ENCODE measurements around the gene GUK1. TPM values are rescaled to one million over a fixed set of nuclear protein-coding genes. Genes with fewer than 3 reads are reported as not detected.

GUK1 gene
- total and polyA plus RNA-seq, 2 donors (not counting 1 experiment from before 2014, with no cell fraction given), result 125 to 356 TPM

DNA sequence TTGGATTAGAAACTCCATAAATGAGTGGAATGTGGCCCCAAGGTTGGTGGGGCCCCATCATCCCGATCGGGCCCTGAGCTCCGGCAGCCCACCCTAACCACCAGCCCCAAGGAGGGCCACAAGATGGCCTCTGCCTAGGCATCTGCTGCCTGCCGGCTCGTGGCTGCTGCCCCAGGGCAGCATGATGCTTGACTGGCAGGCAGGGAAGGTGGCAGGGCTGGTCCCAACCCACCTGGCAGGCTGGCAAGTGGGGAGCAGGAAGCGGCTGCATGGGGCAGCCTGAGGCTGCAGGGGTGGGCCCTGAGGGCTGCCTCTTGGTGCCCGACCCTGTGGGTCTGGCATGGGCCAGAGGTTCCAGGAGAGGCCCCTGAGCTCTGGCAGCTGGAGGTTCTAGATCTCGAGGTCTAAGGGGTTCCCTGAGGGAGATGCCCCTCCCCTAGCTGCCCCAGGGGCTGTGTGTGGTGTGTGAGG is 8.9 kb downstream of the GUK1 start:
- H3K4me3 ChIP-seq (ENCODE audit: control extremely low read depth in 1 of 5, extremely low read depth in 1 of 5, insufficient read depth in 1 of 5, low read depth in 2 of 5, low read length in 4 of 5), result no peak overlapping the region
- no peak overlapping the region for H2AFZ ChIP-seq (ENCODE audit: insufficient read depth, low read depth, low read length, poor library complexity, severe bottlenecking)
- no peak for DNase-seq
- H3K79me2 ChIP-seq (ENCODE audit: control insufficient read depth, insufficient read depth, low read length), result peaks cover 27% of the 10 kb centered on the region
- H3K27ac Mint-ChIP-seq, result no peak overlapping the region
- CTCF ChIA-PET, result interaction anchor here (1.0 kb wide), 1 partner anchor 16 kb away, joined by 3 read pairs; the partner anchor contains the start of gene IBA57
- peaks cover under 1 to 8% of the 10 kb centered on the region in 2 donors for H3K4me1 ChIP-seq (ENCODE audit: control insufficient read depth in 2 of 2, insufficient read depth in 2 of 2, low read length in 2 of 2)
- H3K4me2 ChIP-seq (replicated peaks; ENCODE audit: low read depth, low read length, poor library complexity, severe bottlenecking), result no peak overlapping the region
- H3K9me3 Mint-ChIP-seq (ENCODE audit: insufficient read depth), result no peaks in the 10 kb centered on the region
- intact Hi-C loops (cut with micrococcal nuclease), result no loop called here
- peaks cover 3% of the 10 kb centered on the region for H3K4me1 Mint-ChIP-seq
- 87% methylated on average over 8 of the region's 8 CpGs for WGBS (ENCODE audit: insufficient coverage)
- no peaks in the 10 kb centered on the region for H3K9me3 ChIP-seq (ENCODE audit: control extremely low read depth in 1 of 3, control insufficient read depth in 2 of 3, insufficient read depth in 1 of 3, low read length in 2 of 3)
- no peak overlapping the region for H3K4me3 Mint-ChIP-seq
- ATAC-seq (ENCODE audit: low read depth), result no peak
- no peaks in the 10 kb centered on the region for H3K27me3 ChIP-seq (replicated peaks in 1 of 4; ENCODE audit: control extremely low read depth in 1 of 4, control insufficient read depth in 3 of 4, insufficient read depth in 4 of 4, low read length in 3 of 4)
- POLR2A ChIA-PET, result interaction anchor here (0.6 kb wide), 1 partner anchor 60 kb away, joined by 3 read pairs; no protein-coding TSS in a partner anchor
- H3K27ac ChIP-seq (ENCODE audit: low read length in 2 of 2), result no peak overlapping the region
- no peak overlapping the region for H3K9ac ChIP-seq (ENCODE audit: low read length)
- peaks cover 62% of the 10 kb centered on the region for H4K20me1 ChIP-seq (ENCODE audit: control insufficient read depth, insufficient read depth, low read length, poor library complexity, severe bottlenecking)
- TF ChIP-seq, protein P1, sequence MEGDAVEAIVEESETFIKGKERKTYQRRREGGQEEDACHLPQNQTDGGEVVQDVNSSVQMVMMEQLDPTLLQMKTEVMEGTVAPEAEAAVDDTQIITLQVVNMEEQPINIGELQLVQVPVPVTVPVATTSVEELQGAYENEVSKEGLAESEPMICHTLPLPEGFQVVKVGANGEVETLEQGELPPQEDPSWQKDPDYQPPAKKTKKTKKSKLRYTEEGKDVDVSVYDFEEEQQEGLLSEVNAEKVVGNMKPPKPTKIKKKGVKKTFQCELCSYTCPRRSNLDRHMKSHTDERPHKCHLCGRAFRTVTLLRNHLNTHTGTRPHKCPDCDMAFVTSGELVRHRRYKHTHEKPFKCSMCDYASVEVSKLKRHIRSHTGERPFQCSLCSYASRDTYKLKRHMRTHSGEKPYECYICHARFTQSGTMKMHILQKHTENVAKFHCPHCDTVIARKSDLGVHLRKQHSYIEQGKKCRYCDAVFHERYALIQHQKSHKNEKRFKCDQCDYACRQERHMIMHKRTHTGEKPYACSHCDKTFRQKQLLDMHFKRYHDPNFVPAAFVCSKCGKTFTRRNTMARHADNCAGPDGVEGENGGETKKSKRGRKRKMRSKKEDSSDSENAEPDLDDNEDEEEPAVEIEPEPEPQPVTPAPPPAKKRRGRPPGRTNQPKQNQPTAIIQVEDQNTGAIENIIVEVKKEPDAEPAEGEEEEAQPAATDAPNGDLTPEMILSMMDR (IDR thresholded peaks at IDR 0.05), result no peak
- no peak for TF ChIP-seq EZH2 (IDR thresholded peaks at IDR 0.05; ENCODE audit: borderline replicate concordance, insufficient read depth, low read depth, low read length, poor library complexity, severe bottlenecking)
- H3K27me3 Mint-ChIP-seq, result no peaks in the 10 kb centered on the region
- H3K36me3 ChIP-seq (replicated peaks in 1 of 2; ENCODE audit: control extremely low read depth in 1 of 2, control insufficient read depth in 1 of 2, extremely low read depth in 1 of 2, insufficient read depth in 2 of 2, low read length in 1 of 2), result peaks cover 0 to 39% of the 10 kb centered on the region in 2 experiments

DNA sequence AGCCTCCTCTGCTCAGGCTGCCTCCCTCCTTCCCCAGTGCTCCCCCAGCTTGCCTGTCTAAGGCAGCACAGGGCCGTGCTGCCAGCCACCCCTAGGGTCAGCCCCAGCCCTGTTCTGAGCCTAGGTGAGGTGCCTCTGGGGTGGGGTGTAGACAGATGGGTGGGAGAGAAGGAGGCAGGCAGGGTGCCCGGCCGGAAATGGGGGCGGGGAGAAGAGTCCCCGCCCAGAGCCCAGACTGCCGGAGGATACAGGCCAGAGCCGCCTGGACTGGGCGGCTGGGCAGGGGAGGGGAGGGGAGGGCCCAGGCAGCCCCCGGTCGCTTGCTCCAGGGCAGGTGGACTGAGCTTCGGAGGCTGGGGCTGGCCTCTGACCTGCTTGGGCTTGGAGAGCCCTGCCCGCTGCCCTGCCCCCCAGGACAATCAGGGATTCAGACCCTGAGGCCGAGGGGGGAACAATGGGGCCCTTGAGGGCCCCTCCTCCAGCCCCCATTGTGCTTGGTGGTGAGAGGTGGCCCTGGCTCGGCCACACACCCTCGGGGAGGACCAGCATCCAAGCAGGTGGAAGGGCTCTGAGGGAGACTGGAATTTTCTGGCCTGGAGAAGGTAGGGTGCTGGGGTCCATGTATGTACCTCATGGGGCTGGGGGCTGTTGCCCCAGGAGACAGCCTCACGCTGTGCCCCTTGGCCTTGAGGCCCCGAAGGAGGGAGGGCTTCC is 9.5 kb downstream of the GUK1 start, which contains the start of gene GJC2:
Gene GJC2, plus strand, starts transcription at position 525 of the 714 bp plus-strand sequence. CDS start 7,829 bp downstream, outside the sequence.
- DNase-seq (no peak), ATAC-seq (ENCODE audit: low read depth) (no peak)
- no peak within 1 kb of the TSS for H2AFZ ChIP-seq (ENCODE audit: insufficient read depth, low read depth, low read length, poor library complexity, severe bottlenecking)
- H3K27ac ChIP-seq (ENCODE audit: low read length in 2 of 2), result no peak within 1 kb of the TSS
- no peaks in the 10 kb centered on the region for H3K27me3 Mint-ChIP-seq
- H3K27ac Mint-ChIP-seq, result no peak within 1 kb of the TSS
- no peaks in the 10 kb centered on the region for H3K9me3 Mint-ChIP-seq (ENCODE audit: insufficient read depth)
- H3K9me3 ChIP-seq (ENCODE audit: control extremely low read depth in 1 of 3, control insufficient read depth in 2 of 3, insufficient read depth in 1 of 3, low read length in 2 of 3), result no peaks in the 10 kb centered on the region
- intact Hi-C loops (cut with micrococcal nuclease), result no loop called here
- POLR2A ChIA-PET, result interaction anchor here (0.6 kb wide), 1 partner anchor 60 kb away, joined by 3 read pairs; no protein-coding TSS in a partner anchor
- H3K4me1 Mint-ChIP-seq, result no peaks in the 10 kb centered on the region
- peaks cover 56% of the 10 kb centered on the region for H4K20me1 ChIP-seq (ENCODE audit: control insufficient read depth, insufficient read depth, low read length, poor library complexity, severe bottlenecking)
- TF ChIP-seq, protein P1 (IDR thresholded peaks at IDR 0.05), result no peak
- no peak for TF ChIP-seq EZH2 (IDR thresholded peaks at IDR 0.05; ENCODE audit: borderline replicate concordance, insufficient read depth, low read depth, low read length, poor library complexity, severe bottlenecking)
- peaks cover 0 to 2% of the 10 kb centered on the region in 2 donors for H3K4me1 ChIP-seq (ENCODE audit: control insufficient read depth in 2 of 2, insufficient read depth in 2 of 2, low read length in 2 of 2)
- no peak within 1 kb of the TSS for H3K4me3 Mint-ChIP-seq
- peaks cover 0 to 39% of the 10 kb centered on the region in 2 experiments for H3K36me3 ChIP-seq (replicated peaks in 1 of 2; ENCODE audit: control extremely low read depth in 1 of 2, control insufficient read depth in 1 of 2, extremely low read depth in 1 of 2, insufficient read depth in 2 of 2, low read length in 1 of 2)
- H3K79me2 ChIP-seq (ENCODE audit: control insufficient read depth, insufficient read depth, low read length), result peaks cover 21% of the 10 kb centered on the region
- WGBS (ENCODE audit: insufficient coverage), result 95% methylated on average over 14 of the region's 17 CpGs
- no peaks in the 10 kb centered on the region for H3K27me3 ChIP-seq (replicated peaks in 1 of 4; ENCODE audit: control extremely low read depth in 1 of 4, control insufficient read depth in 3 of 4, insufficient read depth in 4 of 4, low read length in 3 of 4)
- H3K4me3 ChIP-seq (ENCODE audit: control extremely low read depth in 1 of 5, extremely low read depth in 1 of 5, insufficient read depth in 1 of 5, low read depth in 2 of 5, low read length in 4 of 5), result no peak within 1 kb of the TSS
- no peak within 1 kb of the TSS for H3K4me2 ChIP-seq (replicated peaks; ENCODE audit: low read depth, low read length, poor library complexity, severe bottlenecking)
- CTCF ChIA-PET, result no interaction called here
- no peak within 1 kb of the TSS for H3K9ac ChIP-seq (ENCODE audit: low read length)

Data from B cell (primary cell).